Tibial nerve (tissue), 4 donors: ENCODE results near the gene MEF2C. TPM values are rescaled to one million over a fixed set of nuclear protein-coding genes. Genes with fewer than 3 reads are reported as not detected.

Source experiments
- DNase-seq, 2 donors: peaks; one replicate each; pipeline ENCODE4 v3.0.0-alpha.2; 2019; ENCODE audit warnings: low spot score in 2 of 2
- H3K27ac ChIP-seq, 4 donors: fragments of 200-600 bp; sonication (generic) in 3 of 4; one replicate each; pipeline ENCODE4 v1.5.1; 2017 to 2019; ENCODE audit warnings: mild to moderate bottlenecking in 1 of 4
- H3K27me3 ChIP-seq, 2 donors: fragments of 200-600 bp; sonication (generic) in 1 of 2; one replicate each; pipeline versions ENCODE4 v1.5.1 to v1.6.0; 2017 to 2019
- H3K36me3 ChIP-seq, 3 donors: fragments of 200-600 bp; sonication (generic); one replicate each; pipeline ENCODE4 v1.5.1; 2018 to 2019
- H3K4me1 ChIP-seq, 4 donors: fragments of 200-600 bp; sonication (generic) in 3 of 4; one replicate each; pipeline ENCODE4 v1.5.1; 2017 to 2019
- H3K4me3 ChIP-seq, 4 donors: fragments of 200-600 bp; sonication (generic) in 3 of 4; one replicate each; pipeline ENCODE4 v1.5.1; 2017 to 2019; ENCODE audit warnings: mild to moderate bottlenecking in 1 of 4, moderate library complexity in 1 of 4
- H3K9me3 ChIP-seq, 4 donors: fragments of 200-600 bp; sonication (generic) in 3 of 4; one replicate each; pipeline ENCODE4 v1.5.1; 2017 to 2019
- CTCF ChIP-seq, 5 experiments: fragments of 200-600 bp in 3 of 5; fragments of 450-650 bp in 2 of 5; sonication (generic) in 3 of 5; IDR thresholded peaks; one replicate each; pipeline ENCODE4 v1.5.1; 2016 to 2019; ENCODE audit warnings: antibody characterized with exemption in 5 of 5, mild to moderate bottlenecking in 3 of 5, moderate library complexity in 2 of 5
- EP300 ChIP-seq, 2 donors: sonication (generic); formaldehyde crosslinking; IDR thresholded peaks; one replicate each; pipeline ENCODE4 v1.6.1; 2017; ENCODE audit warnings: antibody characterized with exemption in 2 of 2, mild to moderate bottlenecking in 1 of 2
- POLR2A ChIP-seq, 2 donors: fragments of 450-650 bp; IDR thresholded peaks; one replicate each; pipeline ENCODE4 v1.6.1; 2017; ENCODE audit warnings: antibody characterized with exemption in 2 of 2, mild to moderate bottlenecking in 2 of 2, moderate library complexity in 2 of 2
- WGBS, 2 donors: methylation state at CpG; one replicate each; pipeline ENCODE4 v1.1.5; 2018; 5-methylcytosine and 5-hydroxymethylcytosine counted together
- total RNA-seq, 4 donors: library from RNA; depleted of rRNA; stranded (reverse); fragments of >200 nt; gene quantifications; one replicate each; pipeline ENCODE4 v1.1.0, GENCODE V29; 2016

Gene MEF2C
- total RNA-seq, 4 donors from 2014 or later, result 16.5 to 40.8 (median 29.1) TPM

DNA sequence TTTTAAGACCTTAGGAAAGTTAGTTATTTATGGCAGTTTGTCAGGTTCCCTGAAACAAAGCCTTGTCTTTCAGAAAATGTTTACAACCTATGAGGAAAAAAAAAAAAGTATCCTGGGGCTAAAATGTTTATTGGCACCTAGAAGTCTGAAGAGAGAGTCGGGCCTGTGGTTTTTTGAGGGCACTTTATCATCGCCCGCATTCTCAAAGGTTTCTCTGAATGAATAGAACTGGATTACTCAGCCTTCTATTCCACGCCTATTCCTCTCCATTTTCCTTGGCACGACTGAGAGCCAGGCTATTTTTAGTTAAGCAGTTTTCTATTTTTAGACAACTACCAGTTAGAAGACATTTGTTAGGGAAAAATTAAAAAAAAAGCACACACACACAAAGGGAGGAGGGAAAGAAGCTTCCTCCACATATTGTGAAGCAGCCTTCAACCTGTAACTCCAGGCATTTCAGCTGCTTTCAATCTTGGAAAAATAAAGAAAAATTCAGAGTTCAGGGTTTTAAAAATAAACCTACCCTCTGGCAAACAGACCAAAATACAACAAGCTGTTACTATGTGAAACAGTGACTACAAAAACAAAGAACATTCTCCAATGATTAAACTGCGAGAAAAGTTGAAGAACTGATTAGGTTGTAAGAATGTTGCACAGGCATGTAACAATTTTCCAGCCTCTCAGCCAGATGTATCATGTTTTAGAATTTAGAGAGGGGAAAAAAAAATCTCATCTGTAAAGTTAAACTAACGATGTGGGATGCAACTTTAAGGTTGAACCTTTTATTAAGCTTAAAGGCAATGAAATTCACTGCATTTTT, 97.0 kb downstream of the MEF2C start:
- H3K9me3 ChIP-seq, result no peaks in the 10 kb centered on the region
- no peaks in the 10 kb centered on the region for H3K36me3 ChIP-seq
- DNase-seq, result peak in 1 of 2 donors; percentile 41
- no peaks in the 10 kb centered on the region for H3K27me3 ChIP-seq
- peak overlapping the region in 2 of 4 donors; percentile 5 to 9 for H3K4me3 ChIP-seq
- H3K27ac ChIP-seq, result peak overlapping the region; percentile 36 to 86 (median 60)
- peaks cover 0 to 32% (median 10%) of the 10 kb centered on the region in 4 donors for H3K4me1 ChIP-seq
- 4 to 6% methylated on average over 7 of the region's 7 CpGs for WGBS, 2 donors
- TF ChIP-seq EP300 (IDR thresholded peaks at IDR 0.05) (peak in 1 of 2 donors; percentile 62), POLR2A (IDR thresholded peaks at IDR 0.05) (no peak)

DNA sequence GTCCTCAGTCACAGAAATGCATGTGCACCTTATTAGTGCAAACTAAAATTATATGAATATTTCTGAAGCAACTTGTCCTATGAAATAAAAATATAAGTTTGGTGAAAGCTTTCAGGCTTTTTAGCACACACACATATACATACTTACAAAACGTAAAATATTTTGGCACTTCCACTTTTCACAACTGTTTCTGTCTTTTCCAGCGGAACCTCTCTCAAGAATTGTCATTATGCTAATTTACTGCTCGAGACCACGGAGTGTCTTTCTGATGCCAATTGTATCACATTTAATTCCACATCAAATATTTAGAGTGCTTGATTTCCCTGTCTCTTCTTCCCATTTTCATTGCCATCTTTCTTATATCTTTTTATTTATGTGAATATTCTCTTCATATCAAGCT, 100.4 kb downstream of the MEF2C start:
- Histone ChIP-seq H3K9me3 (no peaks in the 10 kb centered on the region), H3K4me1 (peaks cover 0 to 39% (median 10%) of the 10 kb centered on the region in 4 donors), H3K36me3 (no peaks in the 10 kb centered on the region), H3K4me3 (no peak overlapping the region), H3K27me3 (no peaks in the 10 kb centered on the region), H3K27ac (no peak overlapping the region)
- DNase-seq, result no peak
- TF ChIP-seq POLR2A (IDR thresholded peaks at IDR 0.05) (no peak), CTCF (IDR thresholded peaks at IDR 0.05) (no peak), EP300 (IDR thresholded peaks at IDR 0.05) (no peak)
- 83 to 85% methylated on average over 4 of the region's 4 CpGs for WGBS, 2 donors

GRCh38 chr5:88780736-88781135, 102.2 kb downstream of the MEF2C start:
- H3K4me1 ChIP-seq, result peaks cover 0 to 23% (median 2%) of the 10 kb centered on the region in 4 donors
- no peak overlapping the region for H3K27ac ChIP-seq
- H3K27me3 ChIP-seq, result no peaks in the 10 kb centered on the region
- TF ChIP-seq CTCF (IDR thresholded peaks at IDR 0.05), result no peak
- TF ChIP-seq EP300 (IDR thresholded peaks at IDR 0.05), result no peak
- TF ChIP-seq POLR2A (IDR thresholded peaks at IDR 0.05), result no peak
- WGBS, 2 donors, result 70 to 71% methylated on average over 1 of the region's 1 CpG
- no peaks in the 10 kb centered on the region for H3K9me3 ChIP-seq
- no peaks in the 10 kb centered on the region for H3K36me3 ChIP-seq
- H3K4me3 ChIP-seq, result no peak overlapping the region
- DNase-seq, result no peak

- Histone ChIP-seq H3K4me1 (peaks cover 0 to 7% (median 0%) of the 10 kb centered on the region in 4 donors), H3K4me3 (no peak overlapping the region), H3K9me3 (no peaks in the 10 kb centered on the region), H3K27me3 (no peaks in the 10 kb centered on the region), H3K27ac (peak overlapping the region in 1 of 4 donors; percentile 20), H3K36me3 (no peaks in the 10 kb centered on the region)
- WGBS, 2 donors, result 52 to 58% methylated on average over 5 of the region's 5 CpGs
- no peak for TF ChIP-seq POLR2A (IDR thresholded peaks at IDR 0.05)
- no peak for TF ChIP-seq CTCF (IDR thresholded peaks at IDR 0.05)
- no peak for TF ChIP-seq EP300 (IDR thresholded peaks at IDR 0.05)
- DNase-seq, result no peak
These were observed 104.2 kb downstream of the MEF2C start for GRCh38 chr5:88778736-88779135.

DNA sequence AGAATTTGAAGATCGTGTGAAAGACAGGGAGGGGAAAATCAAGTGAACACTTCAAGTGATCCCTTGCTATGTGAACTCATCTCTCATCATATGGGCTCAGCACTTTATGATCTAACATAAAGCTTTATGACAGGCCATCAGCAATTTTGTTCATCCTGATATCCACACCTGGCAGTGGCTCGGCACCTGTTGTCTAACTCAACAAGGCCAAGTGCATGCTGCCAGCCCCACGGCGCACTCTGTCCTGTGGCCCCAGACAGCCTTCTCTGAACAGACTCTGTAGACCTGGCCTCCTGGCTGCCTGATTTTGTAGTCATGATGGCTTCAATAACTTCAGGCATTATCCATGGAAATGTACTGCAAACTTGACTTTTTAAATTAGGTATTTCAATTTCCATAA, 106.3 kb downstream of the MEF2C start:
- DNase-seq, result no peak
- no peak overlapping the region for H3K4me3 ChIP-seq
- 84 to 91% methylated on average over 4 of the region's 4 CpGs for WGBS, 2 donors
- H3K27me3 ChIP-seq, result no peaks in the 10 kb centered on the region
- TF ChIP-seq POLR2A (IDR thresholded peaks at IDR 0.05) (no peak), CTCF (IDR thresholded peaks at IDR 0.05) (no peak), EP300 (IDR thresholded peaks at IDR 0.05) (no peak)
- H3K9me3 ChIP-seq, result no peaks in the 10 kb centered on the region
- H3K36me3 ChIP-seq, result no peaks in the 10 kb centered on the region
- no peak overlapping the region for H3K27ac ChIP-seq
- peaks cover 0 to 7% (median 0%) of the 10 kb centered on the region in 4 donors for H3K4me1 ChIP-seq
